HEK293 (cell line): Measurements from ENCODE around the gene UNC5B.

Experiments
- CTCF ChIA-PET: fragments of 350-600 bp; formaldehyde crosslinking; extraction: SDS; loops from one replicate; lab custom pipeline; 2021; ENCODE audit warnings: antibody characterized with exemption; lab: Yijun Ruan, JAX
- POLR2A ChIA-PET: fragments of 300-600 bp; formaldehyde crosslinking; extraction: SDS; loops from one replicate; lab custom pipeline; 2020; ENCODE audit warnings: antibody characterized with exemption, inconsistent platforms; lab: Yijun Ruan, JAX
- H3K27ac ChIP-seq: fragments of 200-500 bp; sonication (Bioruptor generic); 2 replicates; pipeline ENCODE4 v1.5.1; 2014; ENCODE audit warnings: low read depth, low read length, control low read depth, inconsistent platforms; ENCODE audit errors: extremely low read depth
- H3K36me3 ChIP-seq, 2 experiments: fragments of 200-500 bp in 1 of 2; sonication (Bioruptor generic) in 1 of 2; 1 replicate in 1 of 2; 2 replicates in 1 of 2; pipeline ENCODE4 v1.5.1; 2014 to 2017; ENCODE audit warnings: inconsistent platforms in 2 of 2, low read length in 2 of 2; ENCODE audit not compliant: control insufficient read depth in 2 of 2, insufficient read depth in 1 of 2
- H3K4me1 ChIP-seq: fragments of 200-500 bp; sonication (Bioruptor generic); 2 replicates; pipeline ENCODE4 v1.5.1; 2014; ENCODE audit warnings: mild to moderate bottlenecking, low read length, inconsistent platforms; ENCODE audit not compliant: control insufficient read depth, insufficient read depth
- H3K4me3 ChIP-seq: 2 replicates; pipeline ENCODE4 v1.5.1; 2011; ENCODE audit warnings: low read depth, mild to moderate bottlenecking, control low read depth, low read length, moderate library complexity
- H3K9me3 ChIP-seq: fragments of 200-500 bp; sonication (Bioruptor generic); 2 replicates; pipeline ENCODE4 v1.5.1; 2014; ENCODE audit warnings: low read depth, low read length, inconsistent platforms; ENCODE audit not compliant: control insufficient read depth, insufficient read depth
- BCL11B ChIP-seq: fragments of 450-650 bp; formaldehyde crosslinking; IDR thresholded peaks from 2 replicates; pipeline ENCODE4 v1.5.1; 2016; ENCODE audit warnings: low read depth, missing biosample characterization, missing genetic modification characterization
- EGR2 ChIP-seq: fragments of 450-650 bp; formaldehyde crosslinking; IDR thresholded peaks from 2 replicates; pipeline ENCODE4 v1.5.1; 2016; ENCODE audit warnings: low read depth, missing biosample characterization, missing genetic modification characterization
- ZBTB20 ChIP-seq: fragments of 450-650 bp; formaldehyde crosslinking; IDR thresholded peaks from 2 replicates; pipeline ENCODE4 v1.5.1; 2016; ENCODE audit warnings: missing biosample characterization, missing genetic modification characterization
- ZFHX2 ChIP-seq: fragments of 450-650 bp; formaldehyde crosslinking; conservative IDR thresholded peaks from 2 replicates; pipeline ENCODE4 v1.5.1; 2016; ENCODE audit warnings: missing biosample characterization, missing genetic modification characterization
- ZNF157 ChIP-seq: fragments of 450-650 bp; formaldehyde crosslinking; IDR thresholded peaks from 2 replicates; pipeline ENCODE4 v1.5.1; 2016; ENCODE audit warnings: missing biosample characterization, missing genetic modification characterization
- ZNF391 ChIP-seq: fragments of 450-650 bp; formaldehyde crosslinking; IDR thresholded peaks from 2 replicates; pipeline ENCODE4 v1.5.1; 2016; ENCODE audit warnings: low read depth, missing biosample characterization, missing genetic modification characterization, borderline replicate concordance
- ZNF433 ChIP-seq: fragments of 450-650 bp; formaldehyde crosslinking; IDR thresholded peaks from 2 replicates; pipeline ENCODE4 v1.5.1; 2016; ENCODE audit warnings: missing biosample characterization, missing genetic modification characterization, low read depth
- ZNF521 ChIP-seq: fragments of 450-650 bp; formaldehyde crosslinking; IDR thresholded peaks from 2 replicates; pipeline ENCODE4 v1.5.1; 2017; ENCODE audit warnings: missing biosample characterization, mild to moderate bottlenecking, missing genetic modification characterization
- ZNF747 ChIP-seq: fragments of 450-650 bp; formaldehyde crosslinking; IDR thresholded peaks from 2 replicates; pipeline ENCODE4 v1.5.1; 2016; ENCODE audit warnings: missing biosample characterization, missing genetic modification characterization
- ZNF777 ChIP-seq: fragments of 450-650 bp; formaldehyde crosslinking; IDR thresholded peaks from 2 replicates; pipeline ENCODE4 v1.5.1; 2017; ENCODE audit warnings: missing biosample characterization, missing genetic modification characterization, borderline replicate concordance
- ZNF791 ChIP-seq: fragments of 450-650 bp; formaldehyde crosslinking; IDR thresholded peaks from 2 replicates; pipeline ENCODE4 v1.5.1; 2016; ENCODE audit warnings: missing biosample characterization, missing genetic modification characterization
- TF ChIP-seq, protein P1 (sequence below): fragments of 450-650 bp; formaldehyde crosslinking; IDR thresholded peaks from 2 replicates; pipeline ENCODE4 v1.5.1; 2016; ENCODE audit warnings: missing biosample characterization, missing genetic modification characterization
- TF ChIP-seq, protein P2 (sequence below): fragments of 450-650 bp; formaldehyde crosslinking; IDR thresholded peaks from 2 replicates; pipeline ENCODE4 v1.5.1; 2016; ENCODE audit warnings: missing biosample characterization, missing genetic modification characterization
- TF ChIP-seq, protein P3 (sequence below): fragments of 450-650 bp; formaldehyde crosslinking; IDR thresholded peaks from 2 replicates; pipeline ENCODE4 v1.5.1; 2017; ENCODE audit warnings: missing biosample characterization, missing genetic modification characterization
- TF ChIP-seq, protein P4 (sequence below): fragments of 450-650 bp; formaldehyde crosslinking; IDR thresholded peaks from 2 replicates; pipeline ENCODE4 v1.5.1; 2016; ENCODE audit warnings: missing biosample characterization, missing genetic modification characterization
- TF ChIP-seq, protein P5 (sequence below): fragments of 450-650 bp; formaldehyde crosslinking; IDR thresholded peaks from 2 replicates; pipeline ENCODE4 v1.5.1; 2017; ENCODE audit warnings: missing biosample characterization, mild to moderate bottlenecking, missing genetic modification characterization, moderate library complexity

The UNC5B gene

DNA sequence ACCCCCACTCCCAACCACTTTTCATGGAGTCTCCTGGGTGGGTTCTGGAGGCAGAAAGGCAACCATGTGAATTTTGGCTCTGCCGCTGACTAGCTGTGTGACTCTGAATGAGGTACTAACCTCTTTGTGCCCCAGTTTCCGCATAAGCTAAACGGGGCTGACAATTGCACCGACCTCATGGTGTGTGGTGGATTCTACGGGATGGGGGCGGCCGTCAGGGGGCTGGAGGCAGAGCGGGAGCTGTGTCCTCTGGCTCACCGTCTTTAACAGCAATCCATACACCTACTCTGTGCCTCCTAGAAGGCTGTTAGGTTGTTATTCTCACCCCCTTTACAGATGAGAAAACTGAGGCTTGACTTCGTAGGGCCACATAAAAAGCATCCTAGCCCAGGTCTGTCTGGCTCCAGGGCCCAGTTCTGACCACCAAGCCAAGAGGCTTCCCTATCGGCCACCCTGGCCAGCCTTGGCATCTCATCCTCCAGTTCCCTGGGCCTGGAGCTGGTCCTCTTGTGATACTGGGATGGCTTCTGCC, 102.4 kb downstream of the UNC5B start (continued):
- TF ChIP-seq, protein P1, sequence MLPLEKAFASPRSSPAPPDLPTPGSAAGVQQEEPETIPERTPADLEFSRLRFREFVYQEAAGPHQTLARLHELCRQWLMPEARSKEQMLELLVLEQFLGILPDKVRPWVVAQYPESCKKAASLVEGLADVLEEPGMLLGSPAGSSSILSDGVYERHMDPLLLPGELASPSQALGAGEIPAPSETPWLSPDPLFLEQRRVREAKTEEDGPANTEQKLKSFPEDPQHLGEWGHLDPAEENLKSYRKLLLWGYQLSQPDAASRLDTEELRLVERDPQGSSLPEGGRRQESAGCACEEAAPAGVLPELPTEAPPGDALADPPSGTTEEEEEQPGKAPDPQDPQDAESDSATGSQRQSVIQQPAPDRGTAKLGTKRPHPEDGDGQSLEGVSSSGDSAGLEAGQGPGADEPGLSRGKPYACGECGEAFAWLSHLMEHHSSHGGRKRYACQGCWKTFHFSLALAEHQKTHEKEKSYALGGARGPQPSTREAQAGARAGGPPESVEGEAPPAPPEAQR: no peak
- TF ChIP-seq ZNF433: no peak

DNA sequence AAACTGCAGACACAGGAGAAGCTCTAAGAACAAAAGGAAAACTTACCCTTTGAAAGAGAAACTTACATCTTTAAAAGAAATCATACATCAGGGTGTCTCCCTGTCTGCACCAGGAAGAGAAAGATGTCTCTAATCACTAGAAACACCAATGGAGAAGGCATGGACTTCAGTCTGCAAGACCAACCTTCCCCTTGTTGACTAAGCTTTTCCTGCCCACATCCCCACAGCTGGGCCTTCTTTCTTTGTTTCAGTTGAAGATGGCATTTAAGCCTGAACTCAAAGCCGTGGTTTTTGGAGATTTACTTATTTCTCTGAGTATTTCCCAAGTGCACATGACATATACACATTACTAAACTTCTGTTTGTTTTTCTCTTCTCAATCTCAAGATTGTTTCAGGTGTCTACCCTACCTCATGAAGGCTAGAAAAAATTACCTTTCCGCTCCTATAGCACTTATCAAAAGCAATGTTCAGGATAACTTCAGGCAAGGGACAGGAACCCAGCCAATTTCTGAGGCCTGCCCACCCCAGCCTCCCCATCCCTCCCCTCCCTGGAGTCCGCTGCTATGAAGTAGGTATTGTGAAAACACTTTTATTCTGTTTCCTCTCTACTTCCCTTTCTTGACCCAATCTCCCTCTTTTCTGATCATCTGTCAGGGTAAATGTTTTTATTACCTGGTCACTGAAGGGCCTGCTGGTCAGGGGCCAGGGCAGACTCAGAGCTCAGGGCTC, 103.9 kb downstream of the UNC5B start:
- ChIA-PET POLR2A (interaction anchor here (0.6 kb wide), 1 partner anchor 18 kb away, joined by 3 read pairs; no protein-coding TSS in a partner anchor), CTCF (interaction anchor here (0.6 to 8.7 kb wide), 13 partner anchors 10 to 1779 kb away, joined by 3 to 108 read pairs (median 4); partner anchors contain the start of gene VSIR)
- Histone ChIP-seq H3K4me3 (no peak overlapping the region), H3K27ac (no peak overlapping the region), H3K36me3 (no peaks in the 10 kb centered on the region), H3K9me3 (no peaks in the 10 kb centered on the region), H3K4me1 (no peaks in the 10 kb centered on the region)
- TF ChIP-seq ZNF521 (tag by site-specific recombination) (no peak), ZNF157 (tag by site-specific recombination) (no peak), ZNF791 (no peak), BCL11B (tag by site-specific recombination) (no peak), ZNF747 (tag by site-specific recombination) (no peak)
- TF ChIP-seq, protein P2, sequence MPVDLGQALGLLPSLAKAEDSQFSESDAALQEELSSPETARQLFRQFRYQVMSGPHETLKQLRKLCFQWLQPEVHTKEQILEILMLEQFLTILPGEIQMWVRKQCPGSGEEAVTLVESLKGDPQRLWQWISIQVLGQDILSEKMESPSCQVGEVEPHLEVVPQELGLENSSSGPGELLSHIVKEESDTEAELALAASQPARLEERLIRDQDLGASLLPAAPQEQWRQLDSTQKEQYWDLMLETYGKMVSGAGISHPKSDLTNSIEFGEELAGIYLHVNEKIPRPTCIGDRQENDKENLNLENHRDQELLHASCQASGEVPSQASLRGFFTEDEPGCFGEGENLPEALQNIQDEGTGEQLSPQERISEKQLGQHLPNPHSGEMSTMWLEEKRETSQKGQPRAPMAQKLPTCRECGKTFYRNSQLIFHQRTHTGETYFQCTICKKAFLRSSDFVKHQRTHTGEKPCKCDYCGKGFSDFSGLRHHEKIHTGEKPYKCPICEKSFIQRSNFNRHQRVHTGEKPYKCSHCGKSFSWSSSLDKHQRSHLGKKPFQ: no peak
- TF ChIP-seq, protein P3, sequence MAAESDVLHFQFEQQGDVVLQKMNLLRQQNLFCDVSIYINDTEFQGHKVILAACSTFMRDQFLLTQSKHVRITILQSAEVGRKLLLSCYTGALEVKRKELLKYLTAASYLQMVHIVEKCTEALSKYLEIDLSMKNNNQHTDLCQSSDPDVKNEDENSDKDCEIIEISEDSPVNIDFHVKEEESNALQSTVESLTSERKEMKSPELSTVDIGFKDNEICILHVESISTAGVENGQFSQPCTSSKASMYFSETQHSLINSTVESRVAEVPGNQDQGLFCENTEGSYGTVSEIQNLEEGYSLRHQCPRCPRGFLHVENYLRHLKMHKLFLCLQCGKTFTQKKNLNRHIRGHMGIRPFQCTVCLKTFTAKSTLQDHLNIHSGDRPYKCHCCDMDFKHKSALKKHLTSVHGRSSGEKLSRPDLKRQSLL (tag by site-specific recombination): no peak

DNA sequence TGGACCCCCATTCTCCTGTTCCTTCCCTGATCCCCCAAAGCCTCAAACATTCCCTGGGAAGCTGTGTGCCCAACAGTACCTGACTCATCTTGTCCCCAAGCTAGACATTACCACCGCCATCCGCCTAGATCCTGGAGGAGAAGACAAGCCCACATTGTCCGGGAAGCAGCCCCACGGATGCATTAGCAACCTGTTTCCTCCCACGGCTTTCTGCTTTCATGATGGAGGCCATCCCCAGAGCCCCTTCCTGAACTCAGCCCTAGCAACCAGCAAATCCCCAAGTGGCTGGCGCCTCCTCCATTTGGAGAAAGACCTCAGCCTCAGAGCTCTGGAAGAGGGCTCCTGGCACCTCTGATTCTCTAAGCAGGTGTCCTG, 104.4 kb downstream of the UNC5B start:
- H3K9me3 ChIP-seq: no peaks in the 10 kb centered on the region
- ChIA-PET POLR2A (interaction anchor here (0.6 to 0.7 kb wide), 2 partner anchors 19 to 1389 kb away, joined by 3 to 4 read pairs; no protein-coding TSS in a partner anchor), CTCF (interaction anchor here (0.7 to 8.7 kb wide), 8 partner anchors 17 to 456 kb away, joined by 3 to 108 read pairs (median 6); partner anchors contain the start of gene VSIR)
- TF ChIP-seq ZBTB20 (peak; percentile 72; the same call in 1 of the 2 replicates), ZFHX2 (tag by site-specific recombination) (peak; percentile 69; the same call in 1 of the 2 replicates), EGR2 (tag by site-specific recombination) (peak; percentile 71), ZNF777 (no peak), ZNF391 (no peak)
- TF ChIP-seq, all 188 proteins: peak for 3
- H3K27ac ChIP-seq: no peak overlapping the region
- H3K36me3 ChIP-seq: no peaks in the 10 kb centered on the region
- no peaks in the 10 kb centered on the region for H3K4me1 ChIP-seq
- no peak overlapping the region for H3K4me3 ChIP-seq

DNA sequence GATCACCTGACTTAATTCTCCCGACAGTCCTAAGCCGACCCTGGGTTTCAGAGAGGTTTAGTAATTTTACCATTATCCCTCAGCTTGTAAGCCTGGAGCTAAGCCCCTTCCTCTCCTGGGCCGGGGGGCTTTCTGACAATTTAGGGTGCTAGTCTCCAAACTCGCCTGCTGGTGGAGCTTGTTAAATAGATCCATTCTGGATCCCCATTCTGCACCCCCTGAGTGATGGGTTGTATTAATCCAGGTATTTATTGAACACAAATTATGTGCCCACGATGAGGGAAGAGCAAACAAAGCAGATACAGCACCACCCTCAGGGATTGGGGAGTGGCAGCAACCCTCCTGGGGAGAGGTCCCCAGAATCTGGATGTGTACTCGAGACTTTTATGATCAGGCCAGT, 105.4 kb downstream of the UNC5B start:
- Histone ChIP-seq H3K9me3 (no peaks in the 10 kb centered on the region), H3K27ac (no peak overlapping the region), H3K4me3 (no peak overlapping the region)
- TF ChIP-seq, protein P4, sequence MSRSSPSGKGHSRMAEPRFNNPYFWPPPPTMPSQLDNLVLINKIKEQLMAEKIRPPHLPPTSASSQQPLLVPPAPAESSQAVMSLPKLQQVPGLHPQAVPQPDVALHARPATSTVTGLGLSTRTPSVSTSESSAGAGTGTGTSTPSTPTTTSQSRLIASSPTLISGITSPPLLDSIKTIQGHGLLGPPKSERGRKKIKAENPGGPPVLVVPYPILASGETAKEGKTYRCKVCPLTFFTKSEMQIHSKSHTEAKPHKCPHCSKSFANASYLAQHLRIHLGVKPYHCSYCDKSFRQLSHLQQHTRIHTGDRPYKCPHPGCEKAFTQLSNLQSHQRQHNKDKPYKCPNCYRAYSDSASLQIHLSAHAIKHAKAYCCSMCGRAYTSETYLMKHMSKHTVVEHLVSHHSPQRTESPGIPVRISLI (tag by site-specific recombination): no peak
- TF ChIP-seq, protein P5, sequence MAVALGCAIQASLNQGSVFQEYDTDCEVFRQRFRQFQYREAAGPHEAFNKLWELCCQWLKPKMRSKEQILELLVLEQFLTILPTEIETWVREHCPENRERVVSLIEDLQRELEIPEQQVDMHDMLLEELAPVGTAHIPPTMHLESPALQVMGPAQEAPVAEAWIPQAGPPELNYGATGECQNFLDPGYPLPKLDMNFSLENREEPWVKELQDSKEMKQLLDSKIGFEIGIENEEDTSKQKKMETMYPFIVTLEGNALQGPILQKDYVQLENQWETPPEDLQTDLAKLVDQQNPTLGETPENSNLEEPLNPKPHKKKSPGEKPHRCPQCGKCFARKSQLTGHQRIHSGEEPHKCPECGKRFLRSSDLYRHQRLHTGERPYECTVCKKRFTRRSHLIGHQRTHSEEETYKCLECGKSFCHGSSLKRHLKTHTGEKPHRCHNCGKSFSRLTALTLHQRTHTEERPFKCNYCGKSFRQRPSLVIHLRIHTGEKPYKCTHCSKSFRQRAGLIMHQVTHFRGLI (tag by site-specific recombination): no peak
- peak; percentile 70; the same call in 1 of the 2 replicates for TF ChIP-seq ZBTB20
- TF ChIP-seq, all 188 proteins: peak for 1
- H3K4me1 ChIP-seq: no peaks in the 10 kb centered on the region
- POLR2A ChIA-PET: no interaction called here
- peaks cover 0 to under 1% of the 10 kb centered on the region in 2 experiments; a peak in 1 of 3 replicates for H3K36me3 ChIP-seq
- CTCF ChIA-PET: interaction anchor here (0.6 to 8.7 kb wide), 9 partner anchors 12 to 389 kb away, joined by 3 to 108 read pairs (median 4); no protein-coding TSS in a partner anchor
